Fibroblast of gingiva (primary cell): Measurements from ENCODE around the gene GALE.
"Not testable (repeated sequence)": the region's sequence is repeated elsewhere in the genome, so short reads cannot be mapped to it uniquely, and the experiment has no call there.

Experiments
- DNase-seq: peaks from one replicate; pipeline ENCODE4 v3.0.0-alpha.2; 2011; ENCODE audit warnings: low read depth

The GALE gene

DNA sequence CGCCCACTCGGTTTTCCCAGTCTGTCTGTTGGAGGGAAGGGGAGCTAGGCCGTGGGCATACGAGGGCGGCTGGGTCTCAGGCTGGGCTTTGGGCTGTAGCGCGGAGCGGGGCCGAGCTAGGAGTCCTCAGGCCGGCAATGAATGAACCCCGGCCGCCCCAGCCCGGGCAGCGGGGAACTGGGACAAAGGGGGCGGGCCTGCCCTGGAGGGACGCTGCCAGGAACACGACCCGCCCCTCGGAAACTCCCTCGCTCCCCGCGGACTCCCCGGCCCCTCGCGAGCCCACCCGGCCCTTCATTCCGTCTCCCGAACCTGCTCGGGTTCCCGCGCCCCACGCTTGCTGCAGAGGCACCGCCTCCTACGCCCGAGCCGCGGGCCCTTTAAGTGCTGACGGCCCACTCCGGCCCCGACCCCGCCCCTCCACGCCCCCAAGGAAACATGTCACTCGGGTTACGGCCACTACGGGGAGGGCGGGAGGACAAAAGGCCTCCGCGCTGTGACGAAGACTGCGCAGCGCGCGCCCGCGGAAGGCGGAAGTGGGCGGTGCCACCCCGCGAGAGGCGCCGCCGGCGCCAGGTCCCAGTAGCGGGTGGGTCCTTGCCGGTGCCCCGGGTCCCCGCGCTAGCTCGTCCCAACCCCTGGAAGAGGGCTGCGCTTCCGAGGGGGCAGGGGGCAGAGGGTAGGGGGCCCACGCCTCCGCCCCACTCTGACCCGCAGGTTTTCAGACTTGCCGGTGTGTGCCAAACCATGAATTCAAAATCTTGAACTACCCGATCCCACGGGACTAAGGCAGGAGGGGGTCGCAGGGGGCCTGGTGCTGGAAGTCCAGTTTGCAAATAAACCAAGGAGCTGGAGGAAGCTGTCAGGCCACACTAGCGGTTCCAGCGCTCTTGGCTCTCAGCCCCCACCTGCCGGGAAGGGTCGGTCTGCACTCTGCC is at the start of gene GALE:
Gene GALE, minus strand, starts transcription at position 355 of the 938 bp plus-strand sequence. CDS start 1,747 bp downstream, outside the sequence.
- DNase-seq, result peak; percentile 94

- DNase-seq, result no peak
These were observed 48.4 kb upstream of the GALE start for GRCh38 chr1:23848673-23849616.

GRCh38 chr1:23847482-23848095 is 47.0 kb upstream of the GALE start:
- not testable (repeated sequence) for DNase-seq

DNA sequence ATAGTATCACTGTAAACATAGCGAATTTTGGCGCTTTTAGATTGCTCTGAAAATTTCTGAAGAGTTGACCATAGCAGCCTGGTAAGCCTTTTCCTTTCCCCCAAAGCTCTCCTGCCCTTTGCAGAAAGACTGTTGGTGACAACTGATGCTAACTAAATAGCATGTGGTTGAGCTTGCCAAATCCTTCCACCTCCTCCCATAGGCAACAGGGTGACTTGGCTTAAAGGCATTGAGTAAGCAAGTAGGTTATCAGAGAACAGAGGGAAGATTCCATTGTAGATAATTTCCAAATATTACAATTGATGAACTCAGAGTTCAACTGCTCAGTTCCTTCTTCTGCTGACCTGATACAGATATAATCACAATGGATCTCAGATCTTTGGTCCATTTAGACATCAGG is 44.6 kb upstream of the GALE start:
- no peak for DNase-seq

- DNase-seq, result no peak
These were observed 43.1 kb upstream of the GALE start for GRCh38 chr1:23843644-23844043.

DNA sequence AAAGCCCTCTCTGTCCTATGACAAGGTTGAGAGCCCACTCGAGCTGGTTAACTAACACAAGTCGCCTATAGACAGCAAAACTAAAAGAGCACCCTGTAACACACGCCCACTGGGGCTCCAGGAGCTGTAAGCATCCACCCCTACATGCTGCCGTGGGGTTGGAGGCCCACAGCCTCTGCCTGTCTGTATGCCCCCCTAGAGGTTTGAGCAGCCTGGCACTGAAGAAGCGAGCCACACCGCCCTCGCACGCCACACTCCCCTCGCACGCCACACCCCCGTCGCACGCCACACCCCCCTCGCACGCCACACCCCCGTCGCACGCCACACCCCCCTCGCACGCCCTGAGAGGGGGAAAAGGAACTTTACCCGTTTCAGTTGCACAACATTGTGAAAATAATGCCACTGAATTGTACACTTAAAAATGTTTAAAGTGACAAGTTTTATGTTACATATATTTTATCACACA is 37.9 kb upstream of the GALE start:
- DNase-seq, result peak; percentile 42

- no peak for DNase-seq
These were observed 37.4 kb upstream of the GALE start for GRCh38 chr1:23837908-23838307.

GRCh38 chr1:23836037-23836436 is 35.5 kb upstream of the GALE start:
- DNase-seq, result no peak

- DNase-seq, result not testable (repeated sequence)
These were observed 33.6 kb upstream of the GALE start for GRCh38 chr1:23834156-23834555.

DNA sequence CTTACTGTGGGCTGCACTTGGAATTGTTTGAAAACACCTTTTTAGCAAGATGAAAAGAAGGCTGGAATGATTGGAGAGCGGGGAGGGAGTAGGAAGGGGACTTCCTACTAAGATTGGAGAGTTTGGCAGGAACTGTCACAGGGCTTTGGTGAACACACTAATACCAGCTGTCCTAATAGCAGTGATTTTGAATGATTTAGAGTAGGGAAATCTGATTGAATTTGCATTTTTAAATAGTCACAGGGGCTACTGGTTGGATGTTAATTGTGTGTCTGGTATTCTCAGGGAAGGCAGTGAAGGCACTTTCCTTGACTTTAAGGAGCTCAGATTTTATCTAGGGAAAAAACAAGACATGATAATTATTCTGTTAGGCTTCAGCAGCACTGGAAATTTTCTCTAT is 27.2 kb upstream of the GALE start:
- no peak for DNase-seq

- not testable (repeated sequence) for DNase-seq
These were observed 26.0 kb upstream of the GALE start for GRCh38 chr1:23826590-23826989.

DNA sequence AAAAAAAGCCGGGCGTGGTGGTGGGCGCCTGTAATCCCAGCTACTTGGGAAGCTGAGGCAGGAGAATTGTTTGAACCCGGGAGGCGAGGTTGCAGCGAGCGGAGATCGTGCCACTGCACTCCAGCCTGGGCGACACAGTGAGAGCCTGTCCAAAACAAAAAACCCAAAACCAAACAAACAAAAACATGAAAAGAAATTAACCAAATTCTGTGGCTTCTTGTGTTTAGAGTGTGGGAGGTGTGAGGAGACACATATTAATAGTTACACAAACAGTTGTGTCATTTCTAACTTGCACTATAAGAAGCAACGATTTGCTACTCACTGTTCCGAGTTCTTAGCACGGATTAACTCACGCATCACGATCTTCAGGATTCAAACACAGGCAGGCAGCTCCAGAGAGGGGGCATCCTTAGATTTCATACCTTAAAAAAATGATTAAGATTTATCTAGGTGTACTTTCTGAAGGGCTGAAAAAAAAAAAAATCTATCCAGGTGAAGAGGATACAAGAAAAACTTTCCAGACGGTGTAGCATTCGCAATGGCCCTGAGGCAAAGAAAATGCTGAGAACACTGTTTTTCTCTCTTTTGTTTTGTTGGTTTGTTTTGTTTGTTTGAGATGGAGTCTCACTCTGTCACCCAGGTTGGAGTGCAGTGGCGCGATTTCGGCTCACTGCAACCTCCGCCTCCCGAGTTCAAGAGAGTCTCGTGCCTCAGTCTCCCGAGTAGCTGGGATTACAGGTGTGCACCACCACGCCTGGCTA is 25.4 kb upstream of the GALE start:
- DNase-seq, result no peak

- peak; percentile 88 for DNase-seq
These were observed 24.7 kb upstream of the GALE start, which contains the start of gene HMGCL for GRCh38 chr1:23825076-23825761. Gene HMGCL, minus strand, starts transcription at chr1:23825429. Its CDS starts 14 bp downstream, at chr1:23825415.

DNA sequence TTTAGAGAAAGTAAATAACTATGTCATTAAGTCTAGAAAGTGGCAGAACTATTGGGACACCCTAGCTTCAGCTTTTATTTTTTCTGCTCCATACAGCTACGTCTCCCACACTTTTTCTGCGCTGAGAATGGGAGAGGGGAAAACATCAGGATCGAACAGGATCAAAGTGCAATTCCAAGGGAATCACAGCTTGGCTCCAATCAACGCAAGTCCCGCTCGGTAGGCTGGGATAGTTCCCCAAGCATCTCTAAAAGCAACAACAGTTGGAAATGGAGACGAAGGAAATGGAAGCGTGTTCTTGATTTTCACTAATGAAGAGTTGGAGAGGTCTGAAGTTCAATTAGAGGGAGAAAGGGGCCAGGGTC is 24.1 kb upstream of the GALE start:
- no peak for DNase-seq

DNA sequence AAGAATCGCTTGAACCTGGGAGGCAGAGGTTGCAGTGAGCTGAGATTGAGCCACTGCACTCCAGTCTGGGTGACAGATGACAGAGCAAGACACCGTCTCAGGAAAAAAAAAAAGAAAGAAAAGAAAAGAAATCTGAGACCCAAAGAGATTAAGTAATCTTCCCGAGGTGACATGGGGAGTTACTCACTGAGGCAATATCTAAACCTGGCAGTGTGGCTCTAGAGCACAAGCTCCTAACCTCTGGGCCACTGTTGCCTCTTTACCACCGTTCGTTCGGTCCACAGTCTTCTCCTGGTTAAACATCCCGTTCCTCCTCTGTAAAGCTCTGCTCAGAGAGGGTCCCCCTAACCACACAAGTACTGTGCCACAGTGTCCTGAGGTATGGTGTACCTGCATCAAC is 23.2 kb upstream of the GALE start:
- no peak for DNase-seq

DNA sequence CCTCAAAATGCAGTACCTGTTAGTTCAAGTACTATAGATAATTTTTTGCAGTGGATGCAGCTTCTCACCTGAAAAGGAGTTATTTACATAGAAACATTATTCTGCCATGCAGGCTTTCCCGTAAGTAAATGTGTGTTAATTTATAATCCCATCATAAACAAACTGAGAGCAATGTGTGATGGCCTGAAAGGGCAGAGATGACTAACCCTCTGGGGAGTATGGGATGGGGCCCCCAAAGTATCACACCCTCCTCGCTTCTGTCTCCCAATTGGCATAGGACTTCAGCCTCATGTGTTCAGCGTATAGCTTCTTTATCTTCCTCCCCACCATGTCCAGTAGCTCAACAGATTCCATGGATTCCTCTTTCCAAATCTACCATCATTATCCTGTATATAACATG is 17.1 kb upstream of the GALE start:
- DNase-seq, result no peak

- DNase-seq, result no peak
These were observed 16.4 kb upstream of the GALE start for GRCh38 chr1:23816906-23817305.

DNA sequence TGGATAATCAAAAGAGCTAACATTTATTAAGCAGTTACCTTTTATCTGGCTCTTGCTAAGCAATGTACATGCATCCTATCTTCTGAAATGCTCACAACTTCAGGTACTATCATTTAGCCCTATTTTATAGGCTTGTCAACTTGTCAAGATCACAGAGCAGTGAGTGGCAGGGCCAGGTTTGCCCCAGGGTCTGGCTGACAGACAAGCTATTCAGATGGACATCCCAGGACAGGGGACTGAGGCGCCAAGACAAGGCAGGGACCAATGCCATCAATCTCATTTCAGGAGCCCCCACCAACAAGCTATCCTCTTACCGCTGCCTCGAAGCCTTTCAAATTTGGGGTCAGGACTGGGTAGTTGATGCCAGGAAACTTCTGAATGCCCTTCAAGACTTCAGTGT is 15.8 kb upstream of the GALE start:
- no peak for DNase-seq

DNA sequence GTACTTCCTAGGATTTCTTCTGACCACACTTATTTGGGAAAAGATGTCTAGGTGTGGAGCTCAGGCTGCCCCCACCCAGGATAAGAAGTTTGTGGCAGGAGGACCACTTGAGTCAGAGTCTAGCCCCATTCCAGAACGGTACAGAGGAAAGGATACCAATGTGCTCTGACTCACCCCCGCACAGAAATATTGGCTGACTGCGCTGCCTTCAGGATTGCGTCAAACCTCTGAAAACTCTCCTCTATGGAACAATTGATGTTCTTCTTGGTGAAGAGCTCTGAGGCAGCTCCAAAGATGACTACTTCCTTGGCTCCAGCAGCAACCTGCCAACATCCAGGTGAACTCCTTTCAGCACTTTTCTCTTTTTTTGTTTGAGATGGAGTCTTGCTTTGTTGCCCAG is 13.5 kb upstream of the GALE start:
- no peak for DNase-seq

DNA sequence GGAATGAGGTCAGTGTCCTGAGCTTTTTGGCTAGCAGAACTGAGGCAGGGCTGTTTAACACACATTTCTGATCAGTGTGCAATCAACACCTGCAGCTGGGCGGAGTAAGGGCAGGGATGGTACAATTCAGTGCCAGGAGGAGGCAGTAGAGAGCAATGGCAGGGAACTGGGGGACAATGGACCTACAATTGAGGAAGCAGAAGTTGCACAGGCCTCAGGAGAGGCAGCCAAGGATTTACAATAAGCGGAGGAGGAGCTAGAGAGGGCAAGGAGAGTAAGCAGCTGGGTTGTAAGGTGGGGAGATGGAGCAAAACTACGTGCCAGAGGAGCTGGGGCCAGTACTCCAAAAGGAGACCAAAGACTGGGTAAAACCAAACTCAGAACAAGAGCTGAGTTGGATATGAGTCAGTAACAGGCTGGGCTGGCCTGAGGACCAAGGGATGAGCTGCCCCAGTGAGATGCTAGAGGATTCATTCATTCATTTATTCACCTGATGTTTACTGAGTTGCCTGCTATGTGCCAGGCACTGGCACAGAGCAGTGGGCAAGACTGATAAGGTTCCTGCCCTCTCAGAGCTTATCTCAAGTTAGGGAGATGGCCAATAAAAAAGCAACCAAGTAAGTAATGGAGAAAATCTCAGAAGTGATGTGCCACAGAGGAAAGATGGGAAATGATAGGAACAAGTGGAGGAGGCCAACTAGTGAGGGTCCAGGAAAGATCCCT is 10.4 kb upstream of the GALE start:
- DNase-seq, result no peak
